OCI-M2 (cell line): Measurements from ENCODE around the gene CCL21.
"Not testable (repeated sequence)": the region's sequence is repeated elsewhere in the genome, so short reads cannot be mapped to it uniquely, and the experiment has no call there.

Experiments used
- DNase-seq: peaks from one replicate; lab custom pipeline; 2025; ENCODE audit not compliant: unreplicated experiment; lab: John Stamatoyannopoulos, UW

CCL21 gene, protein sequence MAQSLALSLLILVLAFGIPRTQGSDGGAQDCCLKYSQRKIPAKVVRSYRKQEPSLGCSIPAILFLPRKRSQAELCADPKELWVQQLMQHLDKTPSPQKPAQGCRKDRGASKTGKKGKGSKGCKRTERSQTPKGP

DNA sequence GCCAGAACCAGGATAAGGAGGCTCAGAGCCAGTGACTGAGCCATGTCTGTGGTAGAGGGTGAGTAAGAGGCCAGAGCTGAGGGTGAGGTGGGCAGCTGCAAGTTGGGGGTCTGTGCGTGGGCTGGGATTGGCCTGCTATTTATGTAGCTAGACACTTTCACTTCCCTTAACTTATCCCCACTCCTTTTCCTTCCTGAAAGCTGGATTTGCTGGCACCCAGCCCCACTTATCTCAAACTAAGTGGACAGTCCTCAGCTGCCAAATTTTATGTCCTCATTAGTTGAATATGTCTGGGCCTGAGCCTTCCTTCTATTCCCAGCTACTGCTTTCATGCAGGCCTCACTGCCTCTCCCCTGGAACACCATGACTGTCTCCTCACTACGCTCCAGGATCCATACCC lies at the start of gene CCL21:
CCL21 (minus strand) TSS at position 114 of the 400 bp plus-strand sequence; CDS start at position 44, 70 bp downstream.
- no peak for DNase-seq

DNA sequence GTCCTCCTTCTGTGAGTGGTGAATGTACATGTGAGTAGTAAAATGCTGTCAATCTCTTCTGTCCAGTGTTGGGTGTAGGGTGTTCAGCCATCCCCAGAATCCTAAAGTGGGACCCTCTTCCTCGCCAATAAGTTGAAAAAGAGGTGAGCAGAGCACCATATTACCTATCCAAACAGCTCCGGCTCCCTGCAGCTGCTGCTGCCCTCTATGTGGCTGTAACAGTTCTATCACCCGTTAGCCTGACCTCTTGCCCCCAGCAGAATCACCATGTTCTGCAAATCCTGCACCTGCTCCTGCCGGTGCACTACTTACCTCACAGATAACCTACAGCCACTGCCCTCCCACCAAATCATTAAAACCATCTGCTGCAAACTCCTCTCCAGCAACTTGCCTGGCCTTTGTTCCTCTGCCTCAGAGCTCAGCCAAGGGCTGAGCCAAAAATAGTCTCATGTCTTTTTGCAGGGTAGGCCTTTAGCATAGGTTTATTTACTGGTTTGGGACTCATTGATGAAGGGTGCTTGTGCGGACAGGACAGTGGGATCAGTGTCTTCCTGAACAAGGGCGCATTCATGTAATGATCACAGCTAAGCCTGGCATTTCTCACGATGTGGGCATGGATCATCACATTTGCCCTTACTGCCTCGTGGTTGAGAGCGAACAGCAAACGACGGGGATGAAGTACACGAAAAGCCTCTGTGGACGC lies 49.6 kb upstream of the CCL21 start:
- no peak for DNase-seq

DNA sequence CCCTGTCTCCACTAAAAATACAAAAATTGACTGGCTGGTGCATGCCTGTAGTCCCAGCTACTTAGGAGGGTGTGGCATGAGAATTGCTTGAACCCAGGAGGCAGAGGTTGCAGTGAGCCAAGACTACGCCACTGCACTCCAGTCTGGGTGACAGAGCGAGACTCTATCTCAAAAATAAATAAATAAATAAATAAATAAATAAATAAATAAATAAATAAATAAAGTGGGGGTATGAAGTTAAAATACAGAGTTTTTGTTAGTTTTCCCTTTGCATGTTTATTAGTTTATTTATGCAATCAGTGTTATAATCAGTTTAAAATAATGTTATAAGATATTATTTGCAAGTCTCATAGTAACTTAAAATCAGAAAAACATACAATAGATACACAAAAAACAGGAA lies 40.4 kb upstream of the CCL21 start:
- not testable (repeated sequence) for DNase-seq

DNA sequence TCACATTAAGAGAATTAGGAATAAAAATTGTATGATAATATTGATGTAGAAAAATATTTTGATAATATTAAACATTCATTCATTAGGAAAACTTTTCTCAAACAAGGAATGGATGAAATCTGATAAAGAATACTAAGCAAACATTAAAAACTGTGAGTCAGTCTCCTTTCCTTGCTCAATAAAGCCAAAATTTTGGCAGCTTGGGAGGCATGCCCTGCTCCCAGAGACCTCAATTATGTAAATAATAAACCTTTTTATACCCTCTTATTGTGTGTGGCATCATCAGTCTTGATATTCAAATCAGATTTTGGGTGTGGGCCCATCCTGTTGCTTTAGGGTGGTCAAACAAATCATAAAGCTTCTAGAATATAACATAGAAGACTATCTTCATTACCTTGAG lies 36.6 kb upstream of the CCL21 start:
- no peak for DNase-seq

DNA sequence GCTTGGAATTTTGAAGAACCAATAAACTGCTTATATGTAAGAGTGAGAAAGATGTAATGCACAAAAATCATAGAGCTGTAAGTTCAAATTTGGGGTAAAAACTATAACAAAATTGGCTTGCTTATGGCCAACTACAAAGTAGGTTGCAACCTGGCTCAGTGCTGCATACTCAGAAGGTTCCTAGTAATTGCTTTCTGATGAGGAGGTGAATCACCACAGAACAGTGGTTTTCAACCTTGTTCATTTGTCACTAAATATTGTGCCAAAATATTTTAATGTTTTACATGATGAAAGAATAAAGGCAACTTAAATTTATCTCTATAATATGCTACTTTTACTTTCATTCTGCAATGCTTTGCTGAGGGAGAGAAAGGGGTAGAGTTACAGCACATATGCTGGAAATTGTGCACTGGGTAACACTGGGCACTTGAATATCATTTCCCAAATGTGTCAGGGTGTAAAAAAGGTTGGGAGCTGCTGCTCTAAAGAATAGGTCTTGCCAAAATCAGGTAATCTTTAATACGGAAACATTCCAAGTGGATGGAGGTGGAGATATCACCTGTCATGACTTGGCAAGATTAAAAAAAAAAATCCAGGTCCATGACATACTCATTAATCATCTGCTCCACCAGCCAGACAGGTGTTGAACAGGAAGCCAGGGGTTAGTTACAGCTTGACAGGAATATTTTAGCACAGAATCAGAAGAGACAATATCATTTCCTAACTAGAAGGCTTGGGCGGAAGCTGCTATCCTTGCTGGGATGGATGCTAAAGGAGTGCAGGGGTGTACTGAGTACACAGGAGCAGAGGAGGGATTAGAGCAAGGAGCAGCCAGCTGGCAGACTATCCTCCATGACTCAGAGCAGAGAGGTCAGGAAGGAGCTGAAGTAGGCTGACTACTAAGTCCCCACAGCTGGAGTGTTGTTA lies 34.6 kb upstream of the CCL21 start:
- no peak for DNase-seq

DNA sequence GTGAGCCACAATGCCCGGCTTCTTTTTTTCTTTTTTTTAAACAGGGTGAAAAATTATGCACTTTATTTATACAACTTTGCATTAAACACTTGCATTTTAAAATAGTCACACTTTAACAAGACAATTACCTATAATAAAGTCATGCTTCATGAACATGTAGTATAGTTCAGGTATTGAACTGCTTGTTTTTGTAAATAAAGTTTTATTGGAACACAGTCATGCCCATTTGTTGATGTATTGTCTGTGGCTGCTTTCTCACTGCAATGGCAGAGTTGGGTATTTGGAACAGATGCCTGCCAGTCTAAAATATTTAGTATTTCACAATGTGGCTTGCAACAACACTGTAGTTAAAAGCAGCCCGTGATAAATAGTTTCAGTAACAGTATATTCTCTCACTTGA lies 32.8 kb upstream of the CCL21 start:
- DNase-seq = no peak

DNA sequence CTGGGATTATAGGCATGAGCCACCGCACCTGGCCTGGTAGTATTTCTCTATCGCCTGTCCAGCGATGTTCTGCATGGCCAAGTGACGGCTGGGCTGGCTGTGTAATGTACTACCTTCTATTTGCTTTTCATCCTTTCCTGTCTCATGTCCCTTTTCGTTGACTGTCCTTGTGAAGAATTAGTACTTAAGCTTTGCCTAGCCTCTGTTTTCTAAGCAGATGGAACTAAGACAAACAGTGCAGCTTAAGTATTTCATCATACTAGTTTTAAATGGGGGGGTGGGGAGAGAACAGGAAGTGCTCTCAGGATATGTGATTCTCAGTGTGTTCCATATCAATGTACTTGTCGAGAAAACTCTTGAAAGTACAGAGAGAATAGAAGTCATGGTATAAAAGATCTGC lies 31.7 kb upstream of the CCL21 start:
- no peak for DNase-seq

DNA sequence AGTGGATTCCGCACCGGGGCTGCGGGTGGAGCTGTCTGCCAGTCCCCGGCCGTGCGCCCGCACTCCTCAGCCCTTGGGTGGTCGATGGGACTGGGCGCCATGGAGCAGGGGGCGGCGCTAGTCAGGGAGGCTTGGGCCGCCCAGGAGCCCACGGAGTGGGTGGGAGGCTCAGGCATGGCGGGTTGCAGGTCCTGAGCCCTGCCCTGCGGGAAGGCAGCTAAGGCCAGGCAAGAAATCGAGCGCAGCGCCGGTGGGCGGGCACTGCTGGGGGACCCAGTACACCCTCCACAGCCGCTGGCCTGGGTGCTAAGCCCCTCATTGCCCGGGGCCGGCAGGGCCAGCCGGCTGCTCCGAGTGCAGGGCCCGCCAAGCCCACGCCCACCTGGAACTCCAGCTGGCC lies 30.2 kb upstream of the CCL21 start:
- not testable (repeated sequence) for DNase-seq

DNA sequence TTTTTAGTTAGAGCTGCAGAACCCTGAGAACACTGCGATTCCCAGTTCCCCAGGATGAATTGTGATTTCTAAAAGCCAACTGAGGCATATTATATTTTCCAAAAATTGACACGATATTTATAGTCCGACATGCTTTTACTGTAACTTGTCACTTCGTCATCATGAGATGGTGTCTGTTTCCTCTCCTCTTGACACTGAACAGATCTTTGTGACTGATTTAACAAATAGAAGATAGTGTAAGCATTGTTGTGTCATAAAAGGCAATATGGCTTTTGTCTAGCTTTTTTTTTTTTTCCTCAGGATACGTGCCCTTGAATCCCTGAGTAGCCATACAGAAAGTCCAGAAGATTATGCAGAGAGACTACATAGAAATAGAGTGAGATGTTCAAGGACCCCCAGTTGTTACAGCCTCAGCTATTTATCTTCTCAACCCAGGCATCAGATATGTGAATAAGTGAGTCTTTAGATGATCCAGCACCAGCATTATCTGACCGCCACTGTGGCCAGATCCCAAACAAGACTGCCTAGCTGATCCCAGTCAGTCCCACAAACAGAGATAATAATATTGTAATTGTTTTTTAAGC lies 27.8 kb upstream of the CCL21 start:
- DNase-seq = no peak

DNA sequence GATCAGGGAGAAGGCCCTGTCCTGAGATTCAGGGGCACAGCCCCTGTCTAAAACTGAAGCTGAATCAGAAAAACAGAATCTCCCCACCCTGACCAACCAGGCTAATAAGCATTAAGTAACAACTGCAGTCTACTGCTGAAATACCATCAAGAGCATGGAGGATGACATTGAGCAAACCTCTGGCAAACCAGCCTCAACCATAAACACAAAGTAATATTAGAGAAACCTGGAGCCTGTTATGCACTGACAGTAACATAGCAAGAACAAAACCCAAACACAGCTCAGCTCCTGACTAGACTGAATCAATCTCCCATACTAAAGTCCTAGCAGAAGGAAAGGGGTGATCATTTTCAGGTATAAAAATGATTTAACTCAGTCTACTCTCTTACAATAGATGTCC lies 24.8 kb upstream of the CCL21 start:
- DNase-seq = no peak

DNA sequence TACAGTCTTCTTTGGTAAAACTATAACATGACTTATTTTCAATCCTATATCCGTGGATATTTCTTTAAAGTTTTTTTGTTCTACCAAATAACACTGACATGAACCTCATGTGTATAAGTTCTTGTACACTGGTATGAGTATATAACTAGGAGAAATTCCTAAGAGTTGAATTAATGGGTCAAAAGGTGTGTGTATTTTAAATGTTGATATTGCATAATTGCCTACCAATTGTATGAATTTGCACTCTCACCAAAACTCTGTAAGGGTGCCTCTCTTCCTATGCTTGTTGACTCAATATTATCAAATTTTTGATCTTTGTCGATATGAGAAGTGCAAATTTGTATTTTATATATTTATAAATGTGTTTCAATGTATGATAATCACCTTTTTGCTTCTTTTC lies 22.9 kb upstream of the CCL21 start:
- DNase-seq = no peak

DNA sequence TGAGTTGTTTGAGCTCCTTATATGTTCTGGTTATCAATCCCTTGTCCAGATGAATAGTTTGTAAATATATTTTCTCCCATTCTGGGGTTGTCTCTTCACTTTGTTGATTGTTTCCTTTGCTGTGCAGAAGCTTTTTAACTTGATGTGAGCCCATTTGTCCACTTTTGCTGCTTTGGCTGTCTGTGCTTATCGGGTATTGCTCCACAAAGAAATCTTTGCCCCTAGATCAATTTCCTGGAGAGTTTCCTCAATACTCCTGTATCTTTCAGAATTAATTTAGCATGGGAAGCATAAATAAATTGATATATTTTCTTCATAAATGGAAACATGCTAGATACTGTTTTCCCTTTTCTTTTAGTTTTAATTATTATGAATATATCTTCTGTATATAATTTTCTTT lies 22.5 kb upstream of the CCL21 start:
- DNase-seq = no peak

DNA sequence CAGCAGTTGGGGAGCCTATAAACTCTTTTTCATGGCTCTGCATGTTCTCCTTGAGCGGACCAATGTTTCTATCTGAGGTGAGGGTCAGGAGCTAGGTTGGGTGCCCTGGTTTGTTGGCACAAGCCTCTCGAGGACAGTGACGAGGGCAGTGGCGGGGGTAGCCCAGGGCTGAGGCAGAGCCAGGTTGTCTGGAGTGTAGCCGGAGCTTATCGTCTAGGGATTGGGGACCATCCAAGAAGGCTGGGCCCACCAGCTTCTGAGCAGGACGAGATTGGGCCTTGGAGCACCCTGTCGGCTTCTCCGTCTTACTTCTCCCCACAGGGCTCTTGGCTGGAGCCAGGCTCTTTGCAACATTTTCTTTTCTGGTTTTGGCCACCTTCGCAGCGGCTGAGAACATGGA lies 13.2 kb upstream of the CCL21 start:
- no peak for DNase-seq

DNA sequence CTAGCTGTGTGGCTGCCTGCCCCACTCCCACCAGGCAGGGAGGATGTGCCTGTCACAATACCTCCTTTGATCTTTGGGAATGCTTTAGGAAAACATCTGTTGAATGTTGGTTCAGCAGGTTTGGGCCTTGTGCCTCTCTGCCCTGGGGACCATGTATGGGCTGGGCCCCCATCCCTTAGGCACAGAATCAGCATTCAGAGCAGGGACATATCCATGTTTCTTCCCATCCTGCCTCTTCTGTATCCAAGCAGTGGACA lies 9.8 kb upstream of the CCL21 start:
- DNase-seq = not testable (repeated sequence)

DNA sequence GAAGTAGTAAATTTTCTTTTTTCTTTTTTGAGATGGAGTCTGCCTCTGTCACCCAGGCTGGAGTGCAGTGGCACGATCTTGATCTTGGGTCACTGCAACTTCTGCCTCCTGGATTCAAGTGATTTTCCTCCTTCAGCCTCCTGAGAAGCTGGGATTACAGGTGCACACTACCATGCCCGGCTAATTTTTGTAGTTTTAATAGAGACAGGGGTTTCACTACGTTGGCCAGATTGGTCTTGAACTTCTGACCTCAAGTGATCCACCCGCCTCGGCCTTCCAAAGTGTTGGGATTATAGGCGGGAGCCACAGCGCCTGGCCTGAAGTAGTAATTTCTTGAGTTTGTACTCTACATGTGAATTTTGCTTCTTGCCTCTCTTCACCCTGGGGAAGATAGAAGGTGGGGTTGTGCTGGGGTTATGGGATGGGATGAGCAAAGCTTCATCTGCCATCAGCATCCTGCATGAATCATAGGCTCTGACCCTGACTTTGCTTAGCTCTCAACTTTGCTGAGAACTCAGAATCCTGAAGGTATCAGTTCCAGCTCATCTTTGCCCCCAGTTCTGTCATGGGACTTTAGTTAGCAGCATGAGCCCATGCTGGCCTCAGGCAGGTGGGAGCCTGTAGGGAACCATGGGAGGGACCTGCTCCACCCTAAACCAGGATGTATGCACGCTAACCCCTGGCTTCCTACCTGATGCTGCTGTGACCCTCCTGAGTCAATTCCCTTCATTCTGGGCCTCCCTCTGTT lies 9.3 kb upstream of the CCL21 start:
- no peak for DNase-seq

DNA sequence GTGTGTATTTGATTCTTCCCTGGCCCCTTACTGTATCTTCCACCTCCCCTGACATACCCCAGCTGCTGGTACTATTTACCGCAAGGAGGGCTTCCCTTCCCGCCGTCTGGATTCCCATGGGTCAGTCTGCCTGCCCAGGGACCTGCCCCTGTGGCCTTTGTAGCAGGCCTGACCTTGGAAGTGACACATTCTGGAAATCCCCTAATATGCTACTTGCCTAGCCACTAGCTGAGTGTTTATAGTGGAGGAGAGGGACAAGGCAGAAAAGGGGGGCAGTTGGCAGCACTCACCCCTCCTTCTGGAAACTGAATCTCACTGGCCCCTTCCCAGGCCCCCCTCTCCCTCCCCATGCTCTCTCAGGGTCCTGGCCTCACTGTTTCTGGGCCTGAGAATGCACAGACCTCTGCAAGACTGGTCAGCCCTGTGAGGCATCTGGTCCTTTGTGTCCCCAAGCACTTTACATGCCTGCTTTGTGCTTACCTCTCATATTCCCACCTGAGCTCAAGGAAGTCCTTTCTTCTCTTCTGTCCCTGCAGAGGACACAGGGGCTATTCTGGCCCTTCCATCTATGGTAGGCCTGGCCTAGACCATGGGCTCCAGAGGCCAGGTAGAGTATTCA lies 8.2 kb upstream of the CCL21 start:
- DNase-seq = no peak

DNA sequence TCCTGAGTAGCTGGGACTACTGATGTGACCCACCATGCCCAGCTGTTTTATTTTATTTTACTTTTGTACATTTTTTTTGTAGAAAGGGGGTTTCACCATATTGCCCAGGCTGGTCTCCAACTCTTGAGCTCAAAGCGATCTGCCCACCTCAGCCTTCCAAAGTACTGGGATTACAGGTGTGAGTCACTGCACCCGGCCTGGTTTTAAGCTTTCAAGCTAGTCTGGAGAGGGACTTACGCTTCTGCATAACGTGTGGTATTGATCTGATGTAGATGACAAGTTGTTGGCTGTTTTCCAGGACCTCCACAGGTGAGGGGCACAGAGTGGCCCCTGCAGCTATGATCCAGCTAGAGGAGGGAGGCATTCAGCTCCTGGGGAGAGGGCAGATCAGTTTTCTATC lies 6.8 kb upstream of the CCL21 start:
- DNase-seq = no peak

DNA sequence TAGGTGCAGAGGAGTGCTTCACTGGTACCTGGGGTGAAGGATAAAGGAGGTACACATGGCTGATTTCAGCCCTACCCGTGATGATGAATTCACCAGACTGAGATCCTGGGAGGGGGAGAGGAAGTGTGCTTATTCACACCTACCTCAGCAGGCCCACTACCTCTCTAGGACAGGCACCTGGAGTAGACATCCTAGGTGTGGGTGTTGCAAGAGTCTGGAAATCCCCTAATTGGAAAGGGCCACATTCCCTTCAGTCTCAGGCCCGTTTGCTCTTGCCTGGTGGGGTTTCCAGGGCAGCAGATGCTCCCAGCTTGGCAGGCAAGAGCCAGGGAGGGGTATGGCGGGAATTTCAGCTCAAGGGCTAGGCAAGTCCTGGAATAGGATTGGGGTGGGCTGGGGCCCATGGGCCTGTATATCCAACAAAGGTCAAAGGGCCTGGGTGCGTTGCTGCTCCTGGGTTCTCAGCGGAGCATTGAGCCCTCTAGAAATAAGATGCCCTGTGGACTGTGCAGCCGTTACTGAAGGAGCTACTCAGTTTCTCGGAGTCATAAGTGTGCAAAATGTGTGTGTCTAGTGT lies 5.8 kb upstream of the CCL21 start:
- no peak for DNase-seq

DNA sequence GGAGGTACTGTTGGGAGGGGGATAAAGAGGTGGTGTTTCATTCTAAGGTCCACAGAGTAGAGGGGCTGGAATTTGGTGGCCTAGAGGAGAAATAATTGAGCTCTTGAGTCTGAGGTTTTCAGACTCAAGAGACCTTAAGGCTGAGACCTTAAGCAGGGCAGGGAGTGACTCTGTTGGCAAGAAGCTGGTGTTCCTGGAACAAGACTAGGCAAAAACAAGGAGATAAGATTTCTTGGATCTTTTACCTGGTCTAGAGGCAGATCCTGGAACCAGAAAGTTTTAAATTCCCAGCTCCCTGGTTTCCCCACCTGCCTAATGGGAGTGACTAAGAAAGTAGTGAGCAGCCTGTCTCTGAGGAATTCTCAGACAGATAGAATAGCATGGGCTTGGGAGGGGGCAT lies 4.1 kb upstream of the CCL21 start:
- DNase-seq = no peak

DNA sequence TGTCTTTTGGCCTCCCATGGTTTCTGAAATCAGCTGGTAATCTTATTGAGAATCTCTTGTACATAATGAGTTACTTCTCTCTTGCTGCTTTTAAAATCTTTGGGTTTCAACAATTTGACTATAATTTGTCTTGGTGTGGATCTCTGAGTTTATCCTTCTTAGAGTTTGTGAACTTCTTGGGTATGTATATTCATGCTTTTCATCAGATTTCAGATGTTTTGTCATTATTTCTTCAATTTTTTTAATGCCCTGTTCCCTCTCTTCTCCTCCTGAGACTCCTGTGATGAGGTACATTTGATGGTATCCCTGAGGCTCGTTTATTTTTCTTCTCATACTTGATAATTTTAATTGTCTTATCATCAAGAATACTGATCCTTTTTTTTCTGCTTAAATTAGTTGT lies 2.2 kb upstream of the CCL21 start:
- DNase-seq = no peak
